HG03442 (cell line): ENCODE results near the gene ITIH3.
"Not testable (repeated sequence)": the region's sequence is repeated elsewhere in the genome, so short reads cannot be mapped to it uniquely, and the experiment has no call there.

Experiments
- ATAC-seq: cut with Tn5 transposase; IDR thresholded peaks from one replicate; pipeline ENCODE4 v1.9.1; 2021; ENCODE audit warnings: mild to moderate bottlenecking, moderate library complexity; ENCODE audit not compliant: unreplicated experiment

ITIH3 gene, protein sequence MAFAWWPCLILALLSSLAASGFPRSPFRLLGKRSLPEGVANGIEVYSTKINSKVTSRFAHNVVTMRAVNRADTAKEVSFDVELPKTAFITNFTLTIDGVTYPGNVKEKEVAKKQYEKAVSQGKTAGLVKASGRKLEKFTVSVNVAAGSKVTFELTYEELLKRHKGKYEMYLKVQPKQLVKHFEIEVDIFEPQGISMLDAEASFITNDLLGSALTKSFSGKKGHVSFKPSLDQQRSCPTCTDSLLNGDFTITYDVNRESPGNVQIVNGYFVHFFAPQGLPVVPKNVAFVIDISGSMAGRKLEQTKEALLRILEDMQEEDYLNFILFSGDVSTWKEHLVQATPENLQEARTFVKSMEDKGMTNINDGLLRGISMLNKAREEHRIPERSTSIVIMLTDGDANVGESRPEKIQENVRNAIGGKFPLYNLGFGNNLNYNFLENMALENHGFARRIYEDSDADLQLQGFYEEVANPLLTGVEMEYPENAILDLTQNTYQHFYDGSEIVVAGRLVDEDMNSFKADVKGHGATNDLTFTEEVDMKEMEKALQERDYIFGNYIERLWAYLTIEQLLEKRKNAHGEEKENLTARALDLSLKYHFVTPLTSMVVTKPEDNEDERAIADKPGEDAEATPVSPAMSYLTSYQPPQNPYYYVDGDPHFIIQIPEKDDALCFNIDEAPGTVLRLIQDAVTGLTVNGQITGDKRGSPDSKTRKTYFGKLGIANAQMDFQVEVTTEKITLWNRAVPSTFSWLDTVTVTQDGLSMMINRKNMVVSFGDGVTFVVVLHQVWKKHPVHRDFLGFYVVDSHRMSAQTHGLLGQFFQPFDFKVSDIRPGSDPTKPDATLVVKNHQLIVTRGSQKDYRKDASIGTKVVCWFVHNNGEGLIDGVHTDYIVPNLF

DNA sequence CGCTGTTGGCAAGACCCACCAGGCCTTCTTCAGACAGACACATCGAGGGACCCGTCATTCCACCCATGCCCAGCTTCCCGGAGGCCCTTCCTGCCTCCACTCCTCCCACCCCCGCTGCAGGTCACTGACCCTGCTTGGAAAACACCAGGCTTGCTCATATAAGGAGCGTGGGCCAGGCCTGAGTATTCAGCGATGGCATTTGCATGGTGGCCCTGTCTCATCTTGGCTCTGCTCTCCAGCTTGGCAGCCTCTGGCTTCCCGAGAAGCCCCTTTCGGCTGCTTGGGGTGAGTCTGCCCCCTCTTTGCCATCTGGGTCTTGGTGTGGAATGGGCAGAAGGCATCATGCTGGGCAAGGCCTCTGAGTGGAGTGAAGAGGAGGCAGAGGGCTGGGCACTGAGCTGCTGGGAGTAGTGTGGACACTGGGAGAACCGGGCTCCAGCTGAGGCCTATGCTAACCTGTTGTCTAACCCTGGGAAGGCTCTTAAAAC is at the start of gene ITIH3:
TSS of gene ITIH3 (plus strand) at position 185 of the 488 bp plus-strand sequence. CDS start at position 193, 8 bp downstream.
- no peak for ATAC-seq

DNA sequence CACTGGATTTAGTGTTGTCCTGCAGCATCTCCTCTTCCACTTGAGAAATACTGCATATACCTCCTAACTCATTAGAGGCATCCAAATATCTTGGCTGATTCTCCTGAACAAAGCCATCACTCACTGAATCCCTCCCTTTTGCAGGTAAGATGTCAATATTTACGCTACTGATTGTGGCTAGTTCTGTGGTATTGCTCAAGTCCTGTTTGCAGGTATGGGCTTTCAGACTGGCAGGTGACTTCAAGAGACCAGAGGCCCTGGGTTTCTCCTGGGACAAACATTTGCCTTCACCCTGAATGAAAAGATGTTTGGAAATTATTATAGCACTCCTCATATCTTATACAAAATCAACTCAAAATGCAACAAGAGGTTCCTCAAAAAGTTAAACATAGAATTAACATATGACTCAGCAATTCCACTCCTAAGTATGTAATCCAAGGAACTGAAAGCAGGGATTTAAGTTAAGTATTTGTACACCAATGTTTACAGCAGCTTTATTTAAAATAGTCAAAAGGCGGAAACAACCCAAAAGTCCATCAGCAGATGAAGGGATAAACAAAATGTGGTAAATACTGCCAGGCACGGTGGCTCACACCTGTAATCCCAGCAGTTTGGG is 42.4 kb upstream of the ITIH3 start:
- ATAC-seq, result no peak

DNA sequence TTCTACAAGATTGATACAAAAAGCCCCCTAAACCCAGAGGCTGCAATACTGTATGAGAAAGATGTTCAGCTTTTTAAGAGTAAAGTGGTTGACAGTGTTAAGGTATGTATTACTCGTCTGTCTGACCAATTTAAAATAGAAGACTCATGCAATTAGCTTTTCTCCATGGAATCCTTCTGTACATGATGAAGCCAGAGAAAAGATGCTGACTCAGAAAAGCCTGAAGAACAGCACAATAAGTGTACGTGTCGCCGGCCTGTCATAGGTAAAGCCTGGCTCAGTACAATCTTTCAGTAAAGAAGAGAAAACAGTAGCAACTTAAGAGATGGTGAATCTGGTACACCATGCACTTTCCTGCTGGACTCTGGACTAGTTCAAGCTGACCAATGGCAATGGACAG is 40.2 kb upstream of the ITIH3 start:
- no peak for ATAC-seq

DNA sequence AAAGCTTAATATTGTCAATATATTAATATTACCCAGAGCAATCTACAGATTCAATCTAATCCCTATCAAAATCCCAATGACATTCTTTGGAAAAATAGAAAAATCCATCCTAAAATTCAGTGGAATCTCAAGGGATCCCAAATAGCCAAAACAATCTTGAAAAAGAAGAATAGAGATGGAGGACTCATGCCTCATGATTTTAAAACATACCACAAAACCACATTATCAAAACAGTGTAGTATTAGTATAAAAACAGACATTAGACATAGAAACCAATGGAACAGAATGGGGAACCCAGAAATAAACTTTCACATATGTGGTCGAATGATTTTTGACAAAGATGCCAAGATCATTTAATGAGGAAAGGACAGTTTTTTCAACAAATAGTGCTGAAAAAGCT is 38.5 kb upstream of the ITIH3 start:
- no peak for ATAC-seq

DNA sequence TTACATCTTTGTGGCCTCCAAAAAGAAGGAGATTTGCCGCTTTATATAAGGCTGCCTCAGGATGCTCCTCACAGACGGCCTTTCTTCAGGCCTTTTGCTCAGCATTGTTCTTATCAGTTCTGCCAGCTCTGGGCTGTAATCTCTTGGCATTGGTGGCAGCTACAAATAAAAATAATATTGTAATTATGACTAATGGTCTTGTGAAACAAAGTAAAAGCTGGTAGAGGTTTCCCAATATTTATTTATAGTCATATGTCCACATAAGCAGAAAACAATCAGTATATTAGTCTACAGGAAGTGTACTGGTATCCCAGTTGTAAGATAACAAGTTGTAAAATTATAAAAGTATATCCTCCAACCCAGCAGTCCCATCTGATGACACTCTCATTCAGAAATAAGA is 31.1 kb upstream of the ITIH3 start:
- no peak for ATAC-seq

DNA sequence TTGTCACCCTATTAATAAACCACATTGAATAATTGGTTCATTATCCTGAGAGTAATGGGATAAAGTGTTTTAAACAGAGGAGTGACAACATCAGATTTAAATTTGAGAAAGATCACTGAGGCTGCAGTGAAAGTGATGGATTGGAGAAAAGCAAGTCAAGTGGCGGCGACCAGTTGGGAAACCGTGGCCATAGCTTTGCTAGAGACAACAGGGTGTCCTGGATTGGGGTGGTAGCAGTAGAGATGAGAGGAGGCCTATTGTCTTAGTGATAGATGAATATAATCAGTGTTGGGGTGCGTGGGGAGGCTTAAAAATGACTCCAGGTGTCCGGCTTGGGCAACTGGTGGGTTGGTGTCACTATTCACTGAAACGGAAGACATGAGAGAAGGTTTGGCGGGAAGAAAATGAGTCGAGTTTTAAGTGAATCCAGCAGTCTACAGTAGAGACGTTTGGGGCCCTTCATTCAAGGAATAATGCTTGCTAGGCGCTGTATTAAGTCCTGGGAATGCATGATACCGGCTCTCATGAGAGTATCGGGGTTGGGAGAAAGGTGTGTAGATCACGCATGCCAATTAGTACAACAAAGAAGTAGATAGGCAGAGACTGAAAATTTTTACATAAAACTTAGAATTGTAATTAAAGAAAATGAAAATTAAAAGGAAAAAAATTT is 24.7 kb upstream of the ITIH3 start:
- no peak for ATAC-seq

DNA sequence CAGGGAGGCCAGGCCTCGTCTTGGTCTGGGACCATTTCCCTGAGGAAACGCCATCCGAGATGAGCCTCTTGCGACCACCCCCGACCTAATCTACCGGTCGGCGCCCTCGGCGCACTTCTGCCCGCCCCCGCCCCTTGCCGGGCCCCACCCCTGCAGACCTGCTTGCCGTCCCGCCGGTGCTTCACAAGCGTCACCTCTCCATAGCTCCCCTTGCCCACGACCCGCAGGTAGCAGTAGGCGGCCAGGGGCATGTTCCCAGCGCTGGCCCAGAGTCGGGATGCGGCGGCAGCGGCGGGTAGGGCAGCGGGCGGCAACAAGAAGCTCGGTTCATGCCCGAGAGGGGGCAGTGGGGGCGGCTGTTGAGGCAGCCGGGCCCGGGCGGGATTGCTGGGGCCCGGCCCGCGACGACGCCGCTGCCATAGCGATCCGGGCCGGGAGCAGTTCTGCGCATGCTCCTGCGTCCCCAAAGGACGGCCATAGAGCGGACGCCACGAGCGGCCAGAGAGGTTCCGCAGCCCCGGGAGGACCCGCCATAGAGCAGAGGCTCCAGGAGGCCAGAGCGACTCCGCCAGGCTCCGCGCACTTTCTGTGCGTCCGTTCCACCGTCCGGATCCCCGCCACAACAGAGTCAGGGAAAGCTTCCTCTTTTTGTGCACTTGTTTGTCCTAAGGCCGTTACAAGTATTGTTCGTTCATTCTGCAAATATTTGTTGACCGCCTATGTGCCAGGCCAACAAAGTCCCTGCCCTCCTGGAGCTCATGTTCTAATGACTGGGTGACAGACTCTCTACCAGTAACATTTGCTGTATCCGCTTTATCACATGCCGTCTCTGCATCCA is 23.9 kb upstream of the ITIH3 start, which contains the start of gene NEK4:
TSS of gene NEK4 (minus strand) at position 445 of the 838 bp plus-strand sequence. CDS start at position 251, 194 bp downstream.
- peak; percentile 95 for ATAC-seq

DNA sequence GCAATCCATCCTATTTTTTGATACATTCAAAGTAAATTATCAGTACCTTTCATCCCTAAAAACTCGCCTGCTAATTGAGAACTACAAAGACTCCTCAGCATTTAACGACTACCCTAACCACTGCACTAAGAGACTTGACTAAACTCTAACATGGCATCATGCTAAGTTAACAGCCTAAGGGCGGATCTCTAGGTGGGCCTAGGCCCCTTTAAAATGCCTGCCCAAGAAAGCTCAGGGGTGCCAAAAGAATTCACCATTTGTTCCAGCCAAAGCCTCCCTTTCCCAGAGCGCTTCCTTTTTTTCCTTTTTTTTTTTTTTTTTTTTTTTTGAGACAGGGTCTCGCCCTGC is 23.3 kb upstream of the ITIH3 start:
- ATAC-seq, result no peak

DNA sequence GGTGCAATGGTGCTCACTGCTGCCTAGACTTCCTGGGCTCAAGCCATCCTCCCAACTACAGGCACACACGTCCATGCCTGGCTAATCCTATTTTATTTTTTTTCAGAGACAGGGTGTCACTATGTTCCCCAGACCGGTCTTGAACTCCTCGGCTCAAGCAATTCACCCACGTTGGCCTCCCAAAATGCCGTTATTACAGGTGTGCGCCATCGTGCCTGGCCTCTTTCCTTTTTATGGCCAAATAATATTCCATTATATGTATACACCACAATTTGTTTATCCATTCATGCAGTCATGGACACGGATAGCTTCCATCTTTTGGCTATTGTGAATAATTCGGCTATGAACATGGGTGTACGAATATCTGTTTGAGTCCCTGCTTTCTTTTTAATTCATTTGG is 22.9 kb upstream of the ITIH3 start:
- ATAC-seq, result no peak

DNA sequence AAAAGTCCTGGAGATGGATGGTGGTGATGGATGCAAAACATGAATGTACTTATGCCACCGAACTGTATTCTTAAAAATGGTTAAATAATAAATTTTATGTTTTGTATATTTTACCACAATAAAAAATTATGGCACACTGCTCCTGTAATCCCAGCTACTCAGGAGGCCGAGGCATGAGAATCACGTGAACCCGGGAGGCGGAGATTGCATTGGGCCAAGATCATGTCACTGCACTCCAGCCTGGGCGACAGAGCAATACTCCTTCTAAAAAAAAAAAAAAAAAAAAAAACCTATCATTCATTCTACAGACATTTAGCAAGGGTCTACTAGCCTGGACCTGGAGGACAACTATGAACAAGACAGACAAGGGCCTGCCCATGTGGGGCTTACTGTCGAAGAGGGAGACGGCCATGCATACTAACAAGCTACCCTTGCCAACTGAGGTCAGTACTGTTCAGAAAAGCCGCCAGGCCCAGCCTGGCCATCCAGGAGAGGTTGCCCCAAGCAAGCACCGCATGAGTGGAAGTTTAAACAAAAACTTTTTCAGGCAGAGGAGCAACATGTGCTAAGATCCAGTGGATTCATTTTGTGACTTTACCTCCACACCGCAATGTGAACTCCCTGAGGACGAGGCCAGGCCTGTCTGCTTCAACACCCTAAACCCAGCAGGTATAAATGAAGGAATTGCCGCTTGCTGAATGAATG is 21.1 kb upstream of the ITIH3 start:
- ATAC-seq, result no peak

DNA sequence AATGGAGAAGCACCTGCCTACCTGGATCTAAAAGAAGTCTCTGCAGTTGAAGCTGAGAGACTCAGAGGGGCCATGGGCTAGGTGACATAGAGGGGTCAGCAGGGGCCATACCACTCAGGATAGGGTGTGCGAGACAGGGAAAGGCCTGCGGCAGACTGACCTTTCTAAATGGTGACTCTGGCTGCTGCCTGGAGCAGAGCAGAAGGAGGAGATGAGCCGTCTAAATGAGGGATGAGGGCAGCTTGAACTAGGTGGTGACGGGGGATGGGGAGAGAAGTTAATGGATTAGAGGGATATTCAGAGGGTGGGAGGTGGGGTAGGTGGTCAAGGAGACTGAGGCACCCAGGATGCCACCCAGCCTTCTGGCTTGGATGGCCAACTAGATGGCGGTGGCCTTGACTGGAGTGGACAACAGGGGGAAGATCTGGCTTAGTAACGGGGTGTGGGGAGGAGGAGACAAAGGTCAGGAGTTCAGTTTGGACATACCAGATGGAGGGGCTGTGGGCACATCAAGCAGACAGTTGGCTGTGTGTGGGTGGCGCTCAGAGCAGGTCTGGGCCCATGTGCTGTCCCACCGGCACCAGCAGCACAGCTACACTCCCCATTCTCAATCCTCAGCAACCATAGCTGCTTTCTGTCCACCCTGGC is 20.4 kb upstream of the ITIH3 start:
- ATAC-seq, result no peak

DNA sequence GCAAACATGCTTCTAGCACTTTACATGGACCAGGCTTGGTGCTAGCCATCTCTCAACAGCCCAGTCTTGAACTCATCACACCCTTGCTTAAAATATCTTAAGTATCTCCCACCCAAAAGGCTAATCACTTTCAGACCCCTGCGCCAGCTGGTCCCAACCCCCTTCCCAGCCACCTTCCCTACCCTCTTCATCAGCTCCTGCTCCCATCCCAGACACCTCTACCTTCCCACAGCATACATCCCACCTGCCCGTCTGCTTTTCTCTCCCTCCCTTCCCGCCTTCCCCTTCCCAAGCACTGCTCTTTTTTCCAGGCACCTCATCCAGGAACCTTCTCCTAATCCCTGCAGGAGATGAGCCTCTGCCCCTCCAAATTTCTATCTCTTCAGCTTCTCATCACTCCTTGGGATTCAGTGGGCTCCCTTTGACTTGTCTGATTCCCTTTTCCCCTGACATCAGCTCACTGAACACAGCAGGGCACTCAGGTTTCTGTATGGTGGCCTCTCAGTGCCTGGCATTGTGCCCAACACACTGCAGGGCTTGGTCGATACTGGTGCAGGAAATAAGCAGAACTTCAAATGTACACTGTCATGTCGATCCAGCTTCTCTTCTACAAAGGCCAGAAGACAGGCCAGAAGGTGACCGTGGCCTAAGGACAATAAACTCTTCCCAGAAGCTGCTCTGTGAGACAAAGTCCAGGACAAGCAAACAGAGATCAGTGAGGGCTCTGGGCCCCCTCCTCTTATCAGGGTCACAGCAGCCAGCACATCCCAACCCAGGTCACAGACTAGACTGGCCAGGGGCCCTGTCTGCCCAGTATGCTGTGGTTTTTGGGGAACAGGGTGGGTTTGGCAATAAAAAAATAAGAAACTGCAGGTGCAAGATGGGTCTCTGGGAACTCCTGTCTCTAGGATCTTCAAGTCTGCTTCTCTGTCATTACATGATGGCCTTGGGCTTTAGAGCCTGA is 19.4 kb upstream of the ITIH3 start:
- ATAC-seq, result no peak

DNA sequence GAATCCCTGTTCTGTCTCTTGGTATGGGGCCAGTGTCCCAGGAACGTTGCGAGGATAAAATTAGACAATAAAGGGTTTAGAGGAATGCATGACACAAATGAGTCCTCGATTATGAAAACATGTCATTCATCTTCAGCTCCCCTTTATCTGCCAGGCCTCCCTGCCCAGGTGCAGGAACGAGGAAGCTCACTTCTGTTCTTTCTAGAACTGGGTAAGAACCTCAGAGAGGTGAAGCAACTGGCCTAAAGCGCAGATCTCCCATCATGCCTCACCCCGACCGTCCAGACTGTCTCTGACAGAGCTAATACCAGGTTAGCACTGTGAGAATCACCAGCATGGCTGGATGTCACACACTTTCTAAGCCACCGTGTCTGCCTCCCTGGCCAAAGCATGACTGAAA is 18.7 kb upstream of the ITIH3 start:
- ATAC-seq, result no peak

DNA sequence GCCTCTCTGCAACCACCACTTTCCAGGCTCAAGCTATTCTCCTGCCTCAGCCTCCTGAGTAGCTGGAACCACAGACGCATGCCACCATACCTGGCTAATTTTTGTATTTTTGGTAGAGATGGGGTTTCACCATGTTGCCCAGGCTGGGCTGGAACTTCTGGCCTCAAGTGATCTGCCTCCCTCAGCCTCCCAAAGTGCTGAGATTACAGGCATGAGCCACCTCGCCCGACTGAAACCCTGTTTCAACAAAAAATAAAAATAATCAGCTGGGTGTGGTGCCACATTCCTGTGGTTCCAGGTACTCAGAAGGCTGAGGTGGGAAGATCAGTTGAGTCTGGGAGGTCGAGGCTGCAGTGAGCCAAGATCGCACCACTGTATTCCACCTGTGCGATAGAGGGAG is 18.1 kb upstream of the ITIH3 start:
- not testable (repeated sequence) for ATAC-seq

DNA sequence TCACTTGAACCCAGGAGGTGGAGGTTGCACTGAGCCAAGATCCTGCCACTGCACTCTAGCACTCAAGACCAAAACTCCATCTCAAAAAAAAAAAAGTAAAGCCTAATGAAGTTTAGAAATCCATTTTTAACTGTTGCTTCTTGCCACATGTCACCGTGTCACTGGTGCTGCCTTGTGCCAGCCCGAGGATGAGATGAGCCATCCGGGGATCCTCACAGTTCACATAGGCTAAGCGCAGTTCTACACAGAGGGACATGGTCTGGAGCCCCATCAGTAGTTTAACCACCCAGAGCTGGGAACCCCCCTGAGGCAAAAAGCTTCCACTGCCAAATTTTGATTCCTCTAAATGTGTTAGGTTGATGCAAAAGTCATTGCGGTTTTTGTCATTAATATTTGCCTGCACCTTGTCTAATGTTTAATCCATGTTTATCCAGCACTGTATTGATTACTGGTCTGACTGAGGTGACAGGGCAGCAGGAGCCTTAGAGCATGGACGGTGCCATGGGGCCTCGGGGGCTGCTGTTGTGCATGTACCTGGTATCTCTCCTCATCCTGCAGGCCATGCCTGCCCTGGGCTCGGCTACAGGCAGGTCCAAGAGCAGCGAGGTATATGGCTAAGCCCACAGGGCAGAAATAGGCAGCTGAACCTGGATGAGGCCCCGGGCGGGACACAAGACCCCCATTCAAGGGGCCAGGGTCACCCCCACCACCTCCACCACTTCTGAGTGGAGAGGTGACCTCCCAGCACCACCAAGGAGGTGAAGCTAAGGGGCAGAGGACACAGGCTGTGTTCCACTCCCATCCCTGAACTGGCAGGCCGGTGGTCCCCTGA is 17.3 kb upstream of the ITIH3 start, which contains the start of gene ITIH1:
TSS of gene ITIH1 (plus strand) at position 473 of the 832 bp plus-strand sequence. CDS start at position 490, 17 bp downstream.
- no peak for ATAC-seq

DNA sequence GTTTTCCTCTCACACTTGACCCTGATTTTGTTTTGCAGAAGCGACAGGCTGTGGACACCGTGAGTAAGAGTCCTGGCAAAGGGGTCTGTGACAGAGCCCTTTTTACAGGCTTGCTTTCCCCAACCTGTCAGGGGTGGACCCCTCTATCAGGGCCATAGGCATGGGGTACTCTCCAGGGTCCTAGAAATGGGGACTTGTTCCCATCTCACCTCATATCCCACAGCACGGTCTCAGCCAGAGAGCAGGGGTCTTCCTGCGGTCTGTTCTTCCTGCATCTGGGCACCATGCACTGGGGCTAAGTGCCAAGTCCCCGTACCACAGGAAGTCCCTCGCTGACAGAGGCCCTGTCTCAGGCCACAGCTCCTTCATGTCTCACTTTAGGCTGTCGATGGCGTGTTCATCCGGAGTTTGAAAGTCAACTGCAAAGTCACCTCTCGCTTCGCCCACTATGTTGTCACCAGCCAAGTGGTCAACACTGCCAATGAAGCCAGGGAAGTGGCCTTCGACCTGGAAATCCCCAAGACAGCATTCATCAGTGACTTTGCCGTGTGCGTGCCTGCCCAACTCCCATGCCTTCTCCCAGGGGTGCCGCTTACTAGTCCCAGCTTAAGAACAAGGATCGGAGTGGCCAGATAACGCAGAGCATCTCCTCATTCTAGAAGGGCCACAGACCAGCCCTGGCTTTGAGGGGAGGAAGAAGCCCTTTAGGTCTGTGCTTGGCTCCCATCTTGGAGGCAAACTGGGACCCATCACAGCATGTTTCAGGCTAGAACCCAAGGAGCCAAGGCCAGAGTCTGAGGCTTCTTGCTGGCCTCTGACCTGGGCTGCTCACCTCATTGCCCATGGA is 16.4 kb upstream of the ITIH3 start:
- ATAC-seq, result no peak
